GM12874 (cell line): ENCODE results near the gene SPOP.

Experiments used
- CTCF ChIP-seq: IDR thresholded peaks from 2 replicates; pipeline ENCODE4 v1.5.1; 2011; ENCODE audit warnings: low read depth, mild to moderate bottlenecking, control low read depth, low read length, moderate library complexity; ENCODE audit not compliant: insufficient read depth

The SPOP gene

GRCh38 chr17:49677933-49678847 lies at the start of gene SPOP:
TSS of gene SPOP (minus strand) at chr17:49678097. CDS start at chr17:49622810, 55,287 bp downstream.
- no peak for TF ChIP-seq CTCF

DNA sequence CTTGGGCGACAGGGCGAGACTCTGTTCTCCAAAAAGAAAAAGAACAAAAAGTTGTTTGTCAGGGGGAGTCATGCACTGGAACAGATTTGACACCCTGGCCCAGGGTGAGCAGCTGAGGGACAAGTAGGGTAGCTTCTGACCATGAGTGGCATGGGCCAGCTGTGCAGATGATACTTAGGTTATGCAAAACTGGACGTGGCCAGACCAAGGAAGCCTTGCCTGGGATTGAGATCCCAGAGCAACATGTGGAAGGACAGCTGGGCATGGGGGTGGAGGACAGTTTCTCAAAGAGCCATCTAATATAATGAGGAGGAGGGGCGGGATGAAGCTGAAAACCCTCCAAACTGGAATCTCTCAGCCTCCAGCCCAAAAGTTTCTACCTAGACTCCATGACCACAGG lies 49.5 kb upstream of the SPOP start:
- TF ChIP-seq CTCF: no peak

DNA sequence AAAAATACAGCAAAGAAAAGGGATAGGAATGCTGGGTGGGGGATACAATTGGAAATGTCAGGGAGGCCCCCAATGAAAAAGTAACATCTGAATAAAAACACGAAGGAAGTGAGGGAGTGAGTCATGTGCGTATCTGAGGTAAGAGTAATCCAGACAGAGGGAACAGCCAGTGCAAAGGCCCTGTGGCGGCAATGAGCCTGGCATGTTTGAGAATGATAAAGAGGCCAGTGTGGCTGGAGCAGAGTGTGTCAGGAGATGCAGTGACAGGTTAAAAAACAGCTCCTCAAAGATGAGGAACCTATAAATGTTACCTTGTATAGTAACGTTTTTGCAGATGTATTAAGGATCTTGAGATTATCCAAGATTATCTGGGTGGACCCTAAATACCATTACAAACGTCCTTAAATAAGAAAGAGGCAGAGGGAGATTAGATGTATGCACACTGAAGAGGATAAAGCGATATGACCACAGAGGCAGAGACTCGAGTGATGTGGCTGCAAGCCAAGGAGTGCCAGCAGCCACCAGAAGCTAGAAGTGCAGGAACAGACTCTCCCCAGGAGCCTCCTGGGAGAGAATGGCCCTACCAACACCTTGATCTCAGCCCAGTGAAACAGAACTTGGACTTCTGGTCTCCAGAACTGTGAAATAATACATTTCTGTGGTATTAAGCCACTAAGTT lies 47.7 kb upstream of the SPOP start:
- TF ChIP-seq CTCF: no peak

- TF ChIP-seq CTCF: no peak
These were observed 45.5 kb upstream of the SPOP start for GRCh38 chr17:49723423-49723822.

GRCh38 chr17:49722066-49722465 lies 44.2 kb upstream of the SPOP start:
- no peak for TF ChIP-seq CTCF

DNA sequence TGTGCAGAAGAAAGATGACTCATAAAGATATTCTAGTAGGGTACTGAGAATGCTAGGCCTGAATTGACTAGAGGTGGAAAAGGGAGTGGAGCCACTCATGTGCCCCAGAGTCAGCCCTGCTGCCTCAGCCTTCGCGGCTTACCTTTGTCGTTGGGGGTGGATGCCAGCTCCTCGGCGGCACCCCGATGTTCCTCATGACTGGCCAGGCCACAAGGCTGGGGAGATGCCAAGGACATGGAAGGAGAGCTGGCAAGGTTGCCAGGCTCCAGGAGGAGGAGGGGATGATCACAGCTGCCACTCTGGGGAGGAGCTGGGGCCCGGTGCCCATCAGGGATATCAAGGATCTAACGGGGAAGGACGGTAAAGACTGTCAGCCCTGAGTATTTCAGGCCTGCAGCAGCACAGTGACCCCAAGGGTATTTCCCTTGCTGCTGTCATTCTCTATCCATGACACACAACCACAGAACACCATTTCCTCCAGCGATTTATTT lies 39.5 kb upstream of the SPOP start:
- TF ChIP-seq CTCF: no peak

DNA sequence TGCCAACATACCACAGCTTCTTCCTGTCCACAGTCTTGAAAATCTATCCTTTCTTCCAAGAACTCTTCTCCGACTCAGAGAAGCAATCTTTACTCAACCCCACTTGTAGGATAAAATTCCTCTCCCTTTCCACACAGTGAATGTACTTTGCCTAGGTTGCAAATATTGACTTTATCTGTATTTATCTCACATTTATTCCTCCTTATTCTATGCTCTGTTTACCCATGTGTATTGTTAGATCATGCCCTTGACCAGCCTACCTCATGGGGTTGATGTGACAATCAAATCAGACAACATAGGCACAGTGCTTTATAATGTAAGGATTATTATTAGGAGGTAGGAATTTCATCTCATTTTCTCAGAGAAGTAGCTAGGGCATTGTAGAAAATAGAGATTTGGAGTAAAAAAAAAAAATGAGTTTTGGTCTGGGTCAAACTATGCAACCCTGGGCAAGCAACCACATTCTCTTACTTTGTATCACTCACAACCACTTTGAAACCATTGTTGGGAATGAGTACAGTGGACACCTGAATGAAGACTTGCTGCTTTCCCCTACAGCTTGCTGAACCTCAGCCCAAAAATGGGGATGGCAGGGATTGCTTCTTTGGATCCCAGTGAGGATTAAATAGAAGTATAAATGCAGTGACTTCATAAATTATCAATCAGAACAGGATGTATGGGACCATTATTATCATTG lies 38.9 kb upstream of the SPOP start:
- no peak for TF ChIP-seq CTCF
